Endothelial cell of umbilical vein (primary cell): Measurements from ENCODE around the gene CHRNA1. TPM values are rescaled to one million over a fixed set of nuclear protein-coding genes. Genes with fewer than 3 reads are reported as not detected.

Experiments used
- BruUV-seq: library from RNA; stranded (reverse); fragments of 400-500 nt; replicated peaks from 2 replicates; lab custom pipeline; 2021; lab: Mats Ljungman, UMichigan
- CTCF ChIA-PET: fragments of 300-600, 350-600 bp; sonication (Branson Sonifier 250); formaldehyde crosslinking; loops from one replicate; lab custom pipeline; 2021; ENCODE audit warnings: antibody characterized with exemption, inconsistent platforms; lab: Charles Lee
- POLR2A ChIA-PET: fragments of 300-600, 350-600 bp; sonication (Branson Sonifier 250); formaldehyde crosslinking; loops from one replicate; lab custom pipeline; 2021; ENCODE audit warnings: antibody characterized with exemption, inconsistent platforms; lab: Charles Lee
- DNase-seq: peaks from one replicate; pipeline ENCODE4 v3.0.0-alpha.2; 2011; ENCODE audit warnings: low read depth, low spot score
- FAIRE-seq: peaks from 2 replicates; lab custom pipeline; 2011; peaks lifted over from hg19 to GRCh38; lab: Jason Lieb, UNC
- H2AFZ ChIP-seq: 2 replicates; pipeline ENCODE4 v1.6.0; 2012; ENCODE audit warnings: low read depth, low read length, control low read depth, inconsistent platforms
- H3K27ac ChIP-seq: 2 replicates; pipeline ENCODE4 v1.5.1; 2011; ENCODE audit warnings: low read depth, mild to moderate bottlenecking, control low read depth, low read length, moderate library complexity; ENCODE audit not compliant: insufficient read depth
- H3K27me3 ChIP-seq, 2 experiments: 2 replicates each; pipeline versions ENCODE4 v1.6.0 to v1.6.1; 2011; ENCODE audit warnings: low read length in 2 of 2, mixed read lengths in 1 of 2; ENCODE audit not compliant: control insufficient read depth in 2 of 2, insufficient read depth in 2 of 2
- H3K36me3 ChIP-seq, 2 experiments: 2 replicates in 1 of 2; 3 replicates in 1 of 2; pipeline ENCODE4 v1.5.1; 2011; ENCODE audit warnings: low read length in 2 of 2, mild to moderate bottlenecking in 1 of 2, moderate library complexity in 1 of 2; ENCODE audit not compliant: control insufficient read depth in 2 of 2, insufficient read depth in 2 of 2; ENCODE audit errors: extremely low read depth in 1 of 2
- H3K4me1 ChIP-seq: 3 replicates; pipeline ENCODE4 v1.5.1; 2011; ENCODE audit warnings: mild to moderate bottlenecking, low read length; ENCODE audit not compliant: control insufficient read depth, insufficient read depth; ENCODE audit errors: extremely low read depth
- H3K4me2 ChIP-seq: 2 replicates; pipeline ENCODE4 v1.6.1; 2011; ENCODE audit warnings: low read length, control low read depth, mixed read lengths; ENCODE audit not compliant: insufficient read depth
- H3K4me3 ChIP-seq, 3 experiments: fragments of 200-600 bp in 1 of 3; sonication (generic), shearing (Covaris generic) in 1 of 3; replicated peaks in 1 of 3; 2 replicates each; pipeline ENCODE4 v1.5.1; 2011 to 2016; ENCODE audit warnings: control low read depth in 3 of 3, low read length in 3 of 3, mild to moderate bottlenecking in 2 of 3, inconsistent platforms in 1 of 3, low read depth in 1 of 3, moderate library complexity in 1 of 3; ENCODE audit not compliant: insufficient read depth in 1 of 3
- H3K79me2 ChIP-seq: 2 replicates; pipeline ENCODE4 v1.6.0; 2012; ENCODE audit warnings: low read length, inconsistent platforms; ENCODE audit not compliant: control insufficient read depth, insufficient read depth
- H3K9ac ChIP-seq: replicated peaks from 2 replicates; pipeline ENCODE3; 2011; ENCODE audit warnings: low read length, control low read depth; ENCODE audit not compliant: insufficient read depth; ENCODE audit errors: extremely low read depth
- H3K9me1 ChIP-seq: replicated peaks from 3 replicates; pipeline ENCODE4 v1.6.0; 2011; ENCODE audit warnings: mild to moderate bottlenecking, low read length; ENCODE audit not compliant: control insufficient read depth, insufficient read depth; ENCODE audit errors: extremely low read depth
- H3K9me3 ChIP-seq: replicated peaks from 2 replicates; pipeline ENCODE4 v1.5.1; 2012; ENCODE audit warnings: low read length, inconsistent platforms; ENCODE audit not compliant: control insufficient read depth, insufficient read depth
- H4K20me1 ChIP-seq: replicated peaks from 2 replicates; pipeline ENCODE3; 2011; ENCODE audit warnings: mild to moderate bottlenecking, low read length; ENCODE audit not compliant: control insufficient read depth, insufficient read depth; ENCODE audit errors: extremely low read depth
- EZH2 ChIP-seq: IDR thresholded peaks from 2 replicates; pipeline ENCODE4 v1.6.1; 2012; ENCODE audit warnings: borderline replicate concordance, low read depth, mild to moderate bottlenecking, moderate library complexity, low read length, inconsistent platforms; ENCODE audit not compliant: severe bottlenecking
- GATA2 ChIP-seq: IDR thresholded peaks from 2 replicates; pipeline ENCODE4 v1.7.0; 2011; ENCODE audit warnings: low read depth, mild to moderate bottlenecking, moderate library complexity, mixed read lengths, low read length; ENCODE audit not compliant: insufficient read length, insufficient read depth
- JUN ChIP-seq: IDR thresholded peaks from 2 replicates; pipeline ENCODE4 v1.6.1; 2011; ENCODE audit warnings: borderline replicate concordance, low read depth; ENCODE audit not compliant: insufficient read length, insufficient read depth
- MAX ChIP-seq: IDR thresholded peaks from 2 replicates; pipeline ENCODE4 v1.6.1; 2011; ENCODE audit not compliant: insufficient read depth, insufficient read length
- POLR2A ChIP-seq: IDR thresholded peaks from 2 replicates; pipeline ENCODE4 v1.6.1; 2012; ENCODE audit warnings: low read depth, mild to moderate bottlenecking, control low read depth, low read length
- POLR2AphosphoS5 ChIP-seq: IDR thresholded peaks from 2 replicates; pipeline ENCODE4 v1.6.1; 2012; ENCODE audit warnings: low read depth, mild to moderate bottlenecking, control low read depth, low read length, moderate library complexity; ENCODE audit not compliant: insufficient read depth
- dilution Hi-C: fragments of 300-500 bp; cut with MboI; formaldehyde crosslinking; loops from one replicate; pipeline ENCODE4 v1.15.0; 2019; ENCODE audit warnings: low sequenced_read_pairs; ENCODE audit not compliant: extremely low pct_ligation_motif_present
- intact Hi-C: fragments of 100-400 bp; cut with micrococcal nuclease; formaldehyde crosslinking; loops from one replicate; pipeline ENCODE4 v1.10.0; 2022
- polyA plus RNA-seq, 4 experiments: library from polyadenylated mRNA; depleted of rRNA in 3 of 4; stranded (reverse) in 3 of 4; unstranded in 1 of 4; fragments of >200 nt; gene quantifications; 2 replicates each; pipeline versions ENCODE4 v1.2.1 to v1.2.3, GENCODE V29; 2011 to 2012; ENCODE audit warnings: missing spikeins in 1 of 4
- total RNA-seq: library from RNA; stranded (reverse); gene quantifications from 2 replicates; pipeline ENCODE4 v1.2.3, GENCODE V29; 2021
- TF ChIP-seq, protein P1 (sequence below), 2 donors: IDR thresholded peaks; 1 replicate in 1 of 2; 2 replicates in 1 of 2; pipeline ENCODE4 v1.5.1; 2011; ENCODE audit warnings: low read length in 2 of 2, mild to moderate bottlenecking in 2 of 2, moderate library complexity in 2 of 2, control low read depth in 1 of 2, inconsistent platforms in 1 of 2, low read depth in 1 of 2; ENCODE audit not compliant: insufficient read depth in 1 of 2; ENCODE audit errors: extremely low read depth in 1 of 2

Gene CHRNA1
- total and polyA plus RNA-seq, 2 donors (not counting 3 experiments of a cell fraction or from before 2014, with no cell fraction given), result 11.3 to 18.2 TPM

- intact Hi-C loops (no loop called here), dilution Hi-C loops (no loop called here)
- ChIA-PET CTCF (interaction anchor here (1.0 kb wide), 1 partner anchor 19 kb away, joined by 4 read pairs; no protein-coding TSS in a partner anchor), POLR2A (no interaction called here)
- no peak for FAIRE-seq
- Histone ChIP-seq H2AFZ (no peak overlapping the region), H3K27me3 (peaks cover 0 to 2% of the 10 kb centered on the region in 2 experiments), H3K36me3 (no peaks in the 10 kb centered on the region), H3K4me3 (no peak overlapping the region), H3K4me1 (no peaks in the 10 kb centered on the region), H3K4me2 (no peak overlapping the region), H3K9me3 (no peaks in the 10 kb centered on the region), H3K27ac (no peak overlapping the region), H3K9ac (no peak overlapping the region), H4K20me1 (no peaks in the 10 kb centered on the region), H3K79me2 (no peaks in the 10 kb centered on the region), H3K9me1 (no peaks in the 10 kb centered on the region)
- DNase-seq, result no peak
- no TSS peak for BruUV-seq
- no peak for TF ChIP-seq POLR2A
- no peak for TF ChIP-seq MAX
- TF ChIP-seq JUN, result no peak
Measured at GRCh38 chr2:174752403-174753037, 11.8 kb downstream of the CHRNA1 start.

GRCh38 chr2:174750923-174751441 lies 13.3 kb downstream of the CHRNA1 start:
- H3K27me3 ChIP-seq, result peaks cover 0 to 2% of the 10 kb centered on the region in 2 experiments
- no peak overlapping the region for H3K4me2 ChIP-seq
- H3K79me2 ChIP-seq, result no peaks in the 10 kb centered on the region
- no peaks in the 10 kb centered on the region for H3K4me1 ChIP-seq
- H3K9me3 ChIP-seq, result no peaks in the 10 kb centered on the region
- no peaks in the 10 kb centered on the region for H3K36me3 ChIP-seq
- BruUV-seq, result no TSS peak
- FAIRE-seq (no peak), DNase-seq (no peak)
- ChIA-PET POLR2A (no interaction called here), CTCF (interaction anchor here (5.1 kb wide), 1 partner anchor 20 kb away, joined by 97 read pairs; no protein-coding TSS in a partner anchor)
- no peak overlapping the region for H3K27ac ChIP-seq
- H4K20me1 ChIP-seq, result no peaks in the 10 kb centered on the region
- H2AFZ ChIP-seq, result no peak overlapping the region
- no peaks in the 10 kb centered on the region for H3K9me1 ChIP-seq
- H3K4me3 ChIP-seq, result no peak overlapping the region
- dilution Hi-C loops (no loop called here), intact Hi-C loops (no loop called here)
- H3K9ac ChIP-seq, result no peak overlapping the region
- no peak for TF ChIP-seq GATA2
- no peak for TF ChIP-seq MAX
- TF ChIP-seq, protein P1, sequence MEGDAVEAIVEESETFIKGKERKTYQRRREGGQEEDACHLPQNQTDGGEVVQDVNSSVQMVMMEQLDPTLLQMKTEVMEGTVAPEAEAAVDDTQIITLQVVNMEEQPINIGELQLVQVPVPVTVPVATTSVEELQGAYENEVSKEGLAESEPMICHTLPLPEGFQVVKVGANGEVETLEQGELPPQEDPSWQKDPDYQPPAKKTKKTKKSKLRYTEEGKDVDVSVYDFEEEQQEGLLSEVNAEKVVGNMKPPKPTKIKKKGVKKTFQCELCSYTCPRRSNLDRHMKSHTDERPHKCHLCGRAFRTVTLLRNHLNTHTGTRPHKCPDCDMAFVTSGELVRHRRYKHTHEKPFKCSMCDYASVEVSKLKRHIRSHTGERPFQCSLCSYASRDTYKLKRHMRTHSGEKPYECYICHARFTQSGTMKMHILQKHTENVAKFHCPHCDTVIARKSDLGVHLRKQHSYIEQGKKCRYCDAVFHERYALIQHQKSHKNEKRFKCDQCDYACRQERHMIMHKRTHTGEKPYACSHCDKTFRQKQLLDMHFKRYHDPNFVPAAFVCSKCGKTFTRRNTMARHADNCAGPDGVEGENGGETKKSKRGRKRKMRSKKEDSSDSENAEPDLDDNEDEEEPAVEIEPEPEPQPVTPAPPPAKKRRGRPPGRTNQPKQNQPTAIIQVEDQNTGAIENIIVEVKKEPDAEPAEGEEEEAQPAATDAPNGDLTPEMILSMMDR (IDR thresholded peaks at IDR 0.05; ENCODE audit: extremely low read depth in 1 of 2, insufficient read depth in 1 of 2, low read depth in 1 of 2, low read length in 2 of 2), result no peak
- TF ChIP-seq EZH2, result no peak
- TF ChIP-seq POLR2A, result no peak
- no peak for TF ChIP-seq POLR2AphosphoS5
